GM12878 (cell line): Measurements from ENCODE around the gene CTSH. TPM values are rescaled to one million over a fixed set of nuclear protein-coding genes. Genes with fewer than 3 reads are reported as not detected.

Source experiments
- CBFB ChIP-seq: IDR thresholded peaks from 2 replicates; pipeline ENCODE4 v1.6.1; 2016; ENCODE audit warnings: antibody characterized with exemption, low read depth
- CHD2 ChIP-seq: IDR thresholded peaks from 2 replicates; pipeline ENCODE4 v1.6.1; 2011; ENCODE audit warnings: low read depth, low read length, improper control_type of control experiment, borderline replicate concordance
- CUX1 ChIP-seq: IDR thresholded peaks from 2 replicates; pipeline ENCODE4 v1.6.1; 2012; ENCODE audit warnings: improper control_type of control experiment, low read depth, low read length; ENCODE audit not compliant: insufficient replicate concordance
- EP300 ChIP-seq, 2 experiments: fragments of 150-350 bp in 1 of 2; IDR thresholded peaks; 2 replicates each; pipeline ENCODE4 v1.6.1; 2011 to 2012; ENCODE audit warnings: low read depth in 2 of 2, low read length in 2 of 2, borderline replicate concordance in 1 of 2, improper control_type of control experiment in 1 of 2, inconsistent platforms in 1 of 2; ENCODE audit not compliant: control insufficient read depth in 1 of 2
- ESRRA ChIP-seq: IDR thresholded peaks from 2 replicates; pipeline ENCODE4 v1.6.1; 2012; ENCODE audit warnings: mild to moderate bottlenecking, low read length, improper control_type of control experiment
- ETV6 ChIP-seq, 2 experiments: fragments of 450-650 bp in 1 of 2; IDR thresholded peaks in 1 of 2; conservative IDR thresholded peaks in 1 of 2; 2 replicates each; pipeline ENCODE4 v1.6.1; 2014; ENCODE audit warnings: antibody characterized with exemption in 1 of 2, borderline replicate concordance in 1 of 2, low read depth in 1 of 2, mild to moderate bottlenecking in 1 of 2, moderate library complexity in 1 of 2
- IKZF1 ChIP-seq: fragments of 450-650 bp; conservative IDR thresholded peaks from 2 replicates; pipeline ENCODE4 v1.6.1; 2017; ENCODE audit warnings: antibody characterized with exemption, mild to moderate bottlenecking
- KDM1A ChIP-seq: fragments of 200-600 bp; sonication (generic); IDR thresholded peaks from 2 replicates; pipeline ENCODE4 v1.6.1; 2016; ENCODE audit warnings: borderline replicate concordance
- MEF2B ChIP-seq: fragments of 450-650 bp; IDR thresholded peaks from 2 replicates; pipeline ENCODE4 v1.6.1; 2018; ENCODE audit warnings: mild to moderate bottlenecking, moderate library complexity; ENCODE audit not compliant: partially characterized antibody, poor library complexity, severe bottlenecking
- MXI1 ChIP-seq: fragments of 150-350 bp; IDR thresholded peaks from 2 replicates; pipeline ENCODE4 v1.6.1; 2011; ENCODE audit warnings: low read depth, mild to moderate bottlenecking, inconsistent platforms, low read length, improper control_type of control experiment
- SP1 ChIP-seq: IDR thresholded peaks from one replicate; pipeline ENCODE4 v1.6.1; 2011; ENCODE audit warnings: low read depth, low read length
- SREBF2 ChIP-seq: IDR thresholded peaks from 2 replicates; pipeline ENCODE4 v1.6.1; 2012; ENCODE audit warnings: mild to moderate bottlenecking, low read length
- YY1 ChIP-seq: IDR thresholded peaks from 2 replicates; pipeline ENCODE4 v1.6.1; 2011; ENCODE audit warnings: low read depth, mild to moderate bottlenecking, low read length
- polyA plus RNA-seq, 11 experiments: library from polyadenylated mRNA; depleted of rRNA in 4 of 11; unstranded in 6 of 11; stranded (reverse) in 5 of 11; fragments of >200 nt; fragmentation: Nextera tagmentation in 4 of 11; fragmentation: Illumina TruSeq in 1 of 11; extraction: Ambion mirVana in 4 of 11; extraction: Trizol in 1 of 11; gene quantifications; 1 replicate in 1 of 11; 2 replicates in 10 of 11; pipeline versions ENCODE4 v1.2.1 to v1.2.3, GENCODE V29; 2011 to 2016; ENCODE audit warnings: inconsistent platforms in 2 of 11, missing spikeins in 2 of 11, low read depth in 1 of 11
- total RNA-seq, 4 experiments: library from RNA; depleted of rRNA in 3 of 4; stranded (reverse); fragments of >200 nt in 3 of 4; fragmentation: Illumina TruSeq in 1 of 4; extraction: Trizol in 1 of 4; gene quantifications; 2 replicates each; pipeline versions ENCODE4 v1.2.1 to v1.2.3, GENCODE V29; 2013 to 2021
- TF ChIP-seq, protein P1 (sequence below): fragments of 450-650 bp; IDR thresholded peaks from 2 replicates; pipeline ENCODE4 v1.6.1; 2017; ENCODE audit warnings: low read depth, mild to moderate bottlenecking, moderate library complexity
- TF ChIP-seq, protein P2 (sequence below): fragments of 150-350 bp; IDR thresholded peaks from 2 replicates; pipeline ENCODE4 v1.6.1; 2016; ENCODE audit warnings: low read depth, low read length

Gene CTSH
- total and polyA plus RNA-seq, 10 of the 15 experiments (the other 5 are each of a cell fraction or from before 2014, with no cell fraction given): 30.2 to 1,212 (median 519) TPM

DNA sequence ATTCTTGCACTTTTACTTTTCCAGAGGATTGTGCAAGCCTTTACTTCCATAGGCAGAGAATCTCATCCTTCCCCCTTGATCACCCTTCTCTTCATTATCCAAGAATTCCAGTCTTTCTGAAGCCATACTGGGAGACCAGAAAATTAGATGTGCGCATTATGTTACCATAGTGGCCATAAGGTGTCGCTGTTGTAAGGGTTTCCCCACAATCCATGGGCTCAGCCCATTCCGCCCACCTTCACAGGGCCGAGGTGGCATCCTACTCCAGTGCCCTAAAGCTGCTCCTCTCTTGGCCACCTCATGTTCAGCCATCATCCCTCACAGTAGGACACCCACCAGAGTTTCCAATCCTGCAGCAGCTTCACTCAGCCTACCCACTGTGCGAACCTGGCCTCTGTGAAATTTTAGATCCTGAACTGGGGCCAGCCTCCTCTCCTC, 35.0 kb downstream of the CTSH start (continued):
- TF ChIP-seq, protein P1, sequence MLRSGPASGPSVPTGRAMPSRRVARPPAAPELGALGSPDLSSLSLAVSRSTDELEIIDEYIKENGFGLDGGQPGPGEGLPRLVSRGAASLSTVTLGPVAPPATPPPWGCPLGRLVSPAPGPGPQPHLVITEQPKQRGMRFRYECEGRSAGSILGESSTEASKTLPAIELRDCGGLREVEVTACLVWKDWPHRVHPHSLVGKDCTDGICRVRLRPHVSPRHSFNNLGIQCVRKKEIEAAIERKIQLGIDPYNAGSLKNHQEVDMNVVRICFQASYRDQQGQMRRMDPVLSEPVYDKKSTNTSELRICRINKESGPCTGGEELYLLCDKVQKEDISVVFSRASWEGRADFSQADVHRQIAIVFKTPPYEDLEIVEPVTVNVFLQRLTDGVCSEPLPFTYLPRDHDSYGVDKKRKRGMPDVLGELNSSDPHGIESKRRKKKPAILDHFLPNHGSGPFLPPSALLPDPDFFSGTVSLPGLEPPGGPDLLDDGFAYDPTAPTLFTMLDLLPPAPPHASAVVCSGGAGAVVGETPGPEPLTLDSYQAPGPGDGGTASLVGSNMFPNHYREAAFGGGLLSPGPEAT: no peak
- TF ChIP-seq ESRRA (no peak), SREBF2 (no peak), KDM1A (no peak), ETV6 (conservative IDR thresholded peaks at IDR 0.05 in 1 of 2, IDR thresholded peaks at IDR 0.05 in 1 of 2; ENCODE audit: borderline replicate concordance in 1 of 2, low read depth in 1 of 2) (no peak), YY1 (0 out of 2 replicates have a peak, but pooled peaks have one; percentile 15), CBFB (no peak), CHD2 (no peak), CUX1 (no peak), SP1 (no peak), IKZF1 (peak; percentile 29; the same call in 1 of the 2 replicates), EP300 (IDR thresholded peaks at IDR 0.05; ENCODE audit: borderline replicate concordance in 1 of 2, control insufficient read depth in 1 of 2, low read depth in 2 of 2, low read length in 2 of 2) (no peak), MXI1 (no peak), MEF2B (no peak)
- TF ChIP-seq, protein P2, sequence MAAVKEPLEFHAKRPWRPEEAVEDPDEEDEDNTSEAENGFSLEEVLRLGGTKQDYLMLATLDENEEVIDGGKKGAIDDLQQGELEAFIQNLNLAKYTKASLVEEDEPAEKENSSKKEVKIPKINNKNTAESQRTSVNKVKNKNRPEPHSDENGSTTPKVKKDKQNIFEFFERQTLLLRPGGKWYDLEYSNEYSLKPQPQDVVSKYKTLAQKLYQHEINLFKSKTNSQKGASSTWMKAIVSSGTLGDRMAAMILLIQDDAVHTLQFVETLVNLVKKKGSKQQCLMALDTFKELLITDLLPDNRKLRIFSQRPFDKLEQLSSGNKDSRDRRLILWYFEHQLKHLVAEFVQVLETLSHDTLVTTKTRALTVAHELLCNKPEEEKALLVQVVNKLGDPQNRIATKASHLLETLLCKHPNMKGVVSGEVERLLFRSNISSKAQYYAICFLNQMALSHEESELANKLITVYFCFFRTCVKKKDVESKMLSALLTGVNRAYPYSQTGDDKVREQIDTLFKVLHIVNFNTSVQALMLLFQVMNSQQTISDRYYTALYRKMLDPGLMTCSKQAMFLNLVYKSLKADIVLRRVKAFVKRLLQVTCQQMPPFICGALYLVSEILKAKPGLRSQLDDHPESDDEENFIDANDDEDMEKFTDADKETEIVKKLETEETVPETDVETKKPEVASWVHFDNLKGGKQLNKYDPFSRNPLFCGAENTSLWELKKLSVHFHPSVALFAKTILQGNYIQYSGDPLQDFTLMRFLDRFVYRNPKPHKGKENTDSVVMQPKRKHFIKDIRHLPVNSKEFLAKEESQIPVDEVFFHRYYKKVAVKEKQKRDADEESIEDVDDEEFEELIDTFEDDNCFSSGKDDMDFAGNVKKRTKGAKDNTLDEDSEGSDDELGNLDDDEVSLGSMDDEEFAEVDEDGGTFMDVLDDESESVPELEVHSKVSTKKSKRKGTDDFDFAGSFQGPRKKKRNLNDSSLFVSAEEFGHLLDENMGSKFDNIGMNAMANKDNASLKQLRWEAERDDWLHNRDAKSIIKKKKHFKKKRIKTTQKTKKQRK: no peak
